GM21390 (cell line): ENCODE results near the gene ISOC1.

Experiments
- ATAC-seq: cut with Tn5 transposase; IDR thresholded peaks from one replicate; pipeline ENCODE4 v1.9.1; 2021; ENCODE audit not compliant: unreplicated experiment

ISOC1 gene

GRCh38 chr5:129124608-129125007 lies 30.1 kb downstream of the ISOC1 start:
- ATAC-seq: no peak

GRCh38 chr5:129125819-129126218 lies 31.3 kb downstream of the ISOC1 start:
- ATAC-seq: peak; percentile 80

- ATAC-seq: no peak
These were observed 39.0 kb downstream of the ISOC1 start for GRCh38 chr5:129133553-129133952.

- ATAC-seq: no peak
These were observed 41.1 kb downstream of the ISOC1 start for GRCh38 chr5:129135633-129136032.

- ATAC-seq: no peak
These were observed 43.1 kb downstream of the ISOC1 start for GRCh38 chr5:129137637-129138036.

GRCh38 chr5:129141078-129141477 lies 46.5 kb downstream of the ISOC1 start:
- no peak for ATAC-seq

- ATAC-seq: no peak
These were observed 47.1 kb downstream of the ISOC1 start for GRCh38 chr5:129141696-129142095.

- no peak for ATAC-seq
These were observed 61.3 kb downstream of the ISOC1 start for GRCh38 chr5:129155876-129156275.

- no peak for ATAC-seq
These were observed 67.3 kb downstream of the ISOC1 start for GRCh38 chr5:129161830-129162229.
